K562 (cell line): ENCODE data around the gene GATC. TPM values are rescaled to one million over a fixed set of nuclear protein-coding genes. Genes with fewer than 3 reads are reported as not detected.

ENCODE experiments used
- AFF4 ChIP-seq: sonication (generic); formaldehyde crosslinking; IDR thresholded peaks from 2 replicates; pipeline ENCODE4 v1.8.0; 2023; ENCODE audit warnings: mild to moderate bottlenecking, missing genetic modification reagents
- CBX2 ChIP-seq: fragments of 200-600 bp; sonication (generic); IDR thresholded peaks from one replicate; pipeline ENCODE4 v1.6.1; 2012; ENCODE audit warnings: mild to moderate bottlenecking, low read length, inconsistent platforms; ENCODE audit not compliant: insufficient read depth, poor library complexity, severe bottlenecking
- EGR1 ChIP-seq: fragments of 450-650 bp; conservative IDR thresholded peaks from 2 replicates; pipeline ENCODE4 v1.6.1; 2017; ENCODE audit warnings: mild to moderate bottlenecking
- ELF1 ChIP-seq: fragments of 200-800 bp; sonication (Bioruptor generic); IDR thresholded peaks from 2 replicates; pipeline ENCODE4 v1.6.1; 2016; ENCODE audit warnings: missing genetic modification characterization, missing compliant biosample characterization
- ETS1 ChIP-seq: conservative IDR thresholded peaks from 2 replicates; pipeline ENCODE4 v1.6.1; 2011; ENCODE audit warnings: low read depth, mild to moderate bottlenecking, low read length; ENCODE audit not compliant: control insufficient read depth
- HNRNPUL1 ChIP-seq: fragments of 200-400 bp; formaldehyde crosslinking; IDR thresholded peaks from 2 replicates; pipeline ENCODE4 v1.6.1; 2017; ENCODE audit warnings: low read length
- MYBL2 ChIP-seq, 2 experiments: fragments of 450-650 bp in 1 of 2; sonication (generic) in 1 of 2; formaldehyde crosslinking in 1 of 2; IDR thresholded peaks; 2 replicates each; pipeline versions ENCODE4 v1.6.1 to v1.8.1; 2017 to 2022; ENCODE audit warnings: borderline replicate concordance in 1 of 2, inconsistent platforms in 1 of 2, low read depth in 1 of 2, mild to moderate bottlenecking in 1 of 2, missing genetic modification reagents in 1 of 2, moderate library complexity in 1 of 2
- MYNN ChIP-seq, 2 experiments: sonication (generic); formaldehyde crosslinking in 1 of 2; IDR thresholded peaks; 2 replicates each; pipeline versions ENCODE4 v1.5.0 to v1.6.1; 2016 to 2020; ENCODE audit warnings: antibody characterized with exemption in 1 of 2, missing genetic modification reagents in 1 of 2
- NELFE ChIP-seq: IDR thresholded peaks from 2 replicates; pipeline ENCODE4 v1.6.1; 2011; ENCODE audit warnings: mild to moderate bottlenecking; ENCODE audit not compliant: insufficient read depth, insufficient read length
- RAD51 ChIP-seq: fragments of 450-650 bp; IDR thresholded peaks from 2 replicates; pipeline ENCODE4 v1.7.1; 2016; ENCODE audit warnings: low read depth, mild to moderate bottlenecking, borderline replicate concordance
- RBM14 ChIP-seq: fragments of 200-400 bp; formaldehyde crosslinking; IDR thresholded peaks from 2 replicates; pipeline ENCODE4 v1.6.1; 2018; ENCODE audit warnings: low read depth, mild to moderate bottlenecking, low read length, moderate library complexity, borderline replicate concordance; ENCODE audit not compliant: insufficient read depth
- RBM22 ChIP-seq: fragments of 200-400 bp; formaldehyde crosslinking; IDR thresholded peaks from 2 replicates; pipeline ENCODE4 v1.6.1; 2018; ENCODE audit warnings: low read length, low read depth; ENCODE audit not compliant: poor library complexity, severe bottlenecking
- SMARCB1 ChIP-seq: IDR thresholded peaks from 2 replicates; pipeline ENCODE4 v1.6.1; 2011; ENCODE audit warnings: improper control_type of control experiment, low read depth; ENCODE audit not compliant: insufficient read length
- ZFX ChIP-seq: sonication (generic); formaldehyde crosslinking; IDR thresholded peaks from 2 replicates; pipeline ENCODE4 v1.8.0; 2022; ENCODE audit warnings: mild to moderate bottlenecking, missing genetic modification reagents, moderate library complexity
- ZNF212 ChIP-seq: fragments of 450-650 bp; formaldehyde crosslinking; IDR thresholded peaks from 2 replicates; pipeline ENCODE4 v1.4.0; 2020; ENCODE audit warnings: mild to moderate bottlenecking
- ZNF224 ChIP-seq: sonication (generic); formaldehyde crosslinking; IDR thresholded peaks from 2 replicates; pipeline ENCODE4 v1.8.0; 2022; ENCODE audit warnings: mild to moderate bottlenecking, missing genetic modification reagents
- ZNF444 ChIP-seq: fragments of 250-450 bp; sonication (Bioruptor Pico); IDR thresholded peaks from 2 replicates; pipeline ENCODE4 v1.4.0; 2020; ENCODE audit warnings: mild to moderate bottlenecking, moderate library complexity
- polyA plus RNA-seq, 8 experiments: library from polyadenylated mRNA; depleted of rRNA in 4 of 8; stranded (reverse) in 5 of 8; unstranded in 3 of 8; fragments of >200 nt; fragmentation: Nextera tagmentation in 2 of 8; fragmentation: Illumina TruSeq in 1 of 8; extraction: Ambion mirVana in 2 of 8; extraction: Trizol in 1 of 8; gene quantifications; 2 replicates each; pipeline versions ENCODE4 v1.2.1 to v1.2.3, GENCODE V29; 2011 to 2014; ENCODE audit warnings: inconsistent platforms in 1 of 8, missing spikeins in 1 of 8
- total RNA-seq, 7 experiments: library from RNA; depleted of rRNA in 6 of 7; stranded (reverse); fragments of >200 nt in 6 of 7; fragmentation: Illumina TruSeq in 2 of 7; extraction: Trizol in 2 of 7; gene quantifications; 2 replicates each; pipeline versions ENCODE4 v1.2.1 to v1.2.3, GENCODE V29; 2011 to 2021; ENCODE audit warnings: low replicate concordance in 1 of 7
- TF ChIP-seq, protein P1 (sequence below): sonication (generic); formaldehyde crosslinking; IDR thresholded peaks from 2 replicates; pipeline ENCODE4 v1.8.0; 2022; ENCODE audit warnings: mild to moderate bottlenecking, low read depth, missing genetic modification reagents
- TF ChIP-seq, protein P2 (sequence below): fragments of 450-650 bp; IDR thresholded peaks from 2 replicates; pipeline ENCODE4 v1.6.1; 2018; ENCODE audit warnings: mild to moderate bottlenecking, low read depth; ENCODE audit not compliant: partially characterized antibody

The GATC gene
- total and polyA plus RNA-seq, 9 of the 15 experiments (the other 6 are each of a cell fraction or from before 2014, with no cell fraction given) = 5.8 to 52.6 (median 28.2) TPM

- TF ChIP-seq AFF4 (no peak), SMARCB1 (no peak), ZFX (CRISPR knock-in tag) (peak; percentile 59), ZNF444 (CRISPR knock-in tag) (0 out of 2 replicates have a peak, but pooled peaks have one; percentile 56), MYBL2 (IDR thresholded peaks at IDR 0.05; ENCODE audit: low read depth) (no peak), MYBL2 (CRISPR knock-in tag; IDR thresholded peaks at IDR 0.05; ENCODE audit: borderline replicate concordance) (no peak), CBX2 (no peak), MYNN (IDR thresholded peaks at IDR 0.05) (no peak), MYNN (CRISPR knock-in tag; IDR thresholded peaks at IDR 0.05) (no peak), NELFE (no peak), ELF1 (no peak; the same call in 1 of the 2 replicates), RAD51 (no peak), RBM22 (peak; percentile 43), ETS1 (no peak), ZNF212 (no peak), HNRNPUL1 (no peak), RBM14 (no peak), ZNF224 (CRISPR knock-in tag) (no peak), EGR1 (peak; percentile 40)
- TF ChIP-seq, protein P1, sequence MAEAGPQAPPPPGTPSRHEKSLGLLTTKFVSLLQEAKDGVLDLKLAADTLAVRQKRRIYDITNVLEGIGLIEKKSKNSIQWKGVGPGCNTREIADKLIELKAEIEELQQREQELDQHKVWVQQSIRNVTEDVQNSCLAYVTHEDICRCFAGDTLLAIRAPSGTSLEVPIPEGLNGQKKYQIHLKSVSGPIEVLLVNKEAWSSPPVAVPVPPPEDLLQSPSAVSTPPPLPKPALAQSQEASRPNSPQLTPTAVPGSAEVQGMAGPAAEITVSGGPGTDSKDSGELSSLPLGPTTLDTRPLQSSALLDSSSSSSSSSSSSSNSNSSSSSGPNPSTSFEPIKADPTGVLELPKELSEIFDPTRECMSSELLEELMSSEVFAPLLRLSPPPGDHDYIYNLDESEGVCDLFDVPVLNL (CRISPR knock-in tag) = no peak
- TF ChIP-seq, protein P2, sequence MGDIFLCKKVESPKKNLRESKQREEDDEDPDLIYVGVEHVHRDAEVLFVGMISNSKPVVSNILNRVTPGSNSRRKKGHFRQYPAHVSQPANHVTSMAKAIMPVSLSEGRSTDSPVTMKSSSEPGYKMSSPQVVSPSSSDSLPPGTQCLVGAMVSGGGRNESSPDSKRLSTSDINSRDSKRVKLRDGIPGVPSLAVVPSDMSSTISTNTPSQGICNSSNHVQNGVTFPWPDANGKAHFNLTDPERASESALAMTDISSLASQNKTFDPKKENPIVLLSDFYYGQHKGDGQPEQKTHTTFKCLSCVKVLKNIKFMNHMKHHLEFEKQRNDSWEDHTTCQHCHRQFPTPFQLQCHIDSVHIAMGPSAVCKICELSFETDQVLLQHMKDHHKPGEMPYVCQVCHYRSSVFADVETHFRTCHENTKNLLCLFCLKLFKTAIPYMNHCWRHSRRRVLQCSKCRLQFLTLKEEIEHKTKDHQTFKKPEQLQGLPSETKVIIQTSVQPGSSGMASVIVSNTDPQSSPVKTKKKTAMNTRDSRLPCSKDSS = no peak
These were observed 22.7 kb downstream of the GATC start (continued) for GRCh38 chr12:120468821-120469449.
